ENCODE measurements around the gene PDC.

- TF ChIP-seq POLR2A (IDR thresholded peaks at IDR 0.05; ENCODE audit: low read depth) = no peak
- TF ChIP-seq CTCF (IDR thresholded peaks at IDR 0.05) = no peak
- TF ChIP-seq POLR2AphosphoS5 (IDR thresholded peaks at IDR 0.05) = no peak
- TF ChIP-seq EP300 (IDR thresholded peaks at IDR 0.05) = no peak
These were observed 4.1 kb downstream of the PDC start for GRCh38 chr1:186456729-186457255.

Measured in esophagus muscularis mucosa (tissue), 4 donors.